GM21717 (cell line): ENCODE results near the gene DAZAP1.
"Not testable (repeated sequence)": the region's sequence is repeated elsewhere in the genome, so short reads cannot be mapped to it uniquely, and the experiment has no call there.

ENCODE experiments used
- ATAC-seq: cut with Tn5 transposase; IDR thresholded peaks from one replicate; pipeline ENCODE4 v1.9.1; 2021; ENCODE audit warnings: mild to moderate bottlenecking, moderate library complexity; ENCODE audit not compliant: unreplicated experiment

Gene DAZAP1

GRCh38 chr19:1470305-1471009 lies 63.1 kb downstream of the DAZAP1 start:
- ATAC-seq, result no peak

- ATAC-seq, result no peak
Observed at GRCh38 chr19:1471010-1471514, 63.7 kb downstream of the DAZAP1 start.

GRCh38 chr19:1471515-1472160 lies 64.3 kb downstream of the DAZAP1 start:
- no peak for ATAC-seq

- no peak for ATAC-seq
Observed at GRCh38 chr19:1472231-1473084, 65.1 kb downstream of the DAZAP1 start.

- no peak for ATAC-seq
Observed at GRCh38 chr19:1473085-1473851, 65.9 kb downstream of the DAZAP1 start.

- no peak for ATAC-seq
Observed at GRCh38 chr19:1474011-1474764, 66.8 kb downstream of the DAZAP1 start.

GRCh38 chr19:1474765-1475351 lies 67.5 kb downstream of the DAZAP1 start:
- ATAC-seq, result no peak

- ATAC-seq, result no peak
Observed at GRCh38 chr19:1475751-1476437, 68.5 kb downstream of the DAZAP1 start.

GRCh38 chr19:1477056-1477455 lies 69.7 kb downstream of the DAZAP1 start:
- ATAC-seq, result not testable (repeated sequence)

GRCh38 chr19:1478934-1479707 lies 71.7 kb downstream of the DAZAP1 start, which contains the start of gene C19orf25:
C19orf25 (minus strand) TSS chr19:1479215; CDS start chr19:1478903, 312 bp downstream.
- peak; percentile 74 for ATAC-seq

- ATAC-seq, result no peak
Observed at GRCh38 chr19:1481224-1481892, 74.0 kb downstream of the DAZAP1 start.

GRCh38 chr19:1481893-1482360 lies 74.5 kb downstream of the DAZAP1 start:
- no peak for ATAC-seq

- no peak for ATAC-seq
Observed at GRCh38 chr19:1482361-1483130, 75.2 kb downstream of the DAZAP1 start.

- no peak for ATAC-seq
Observed at GRCh38 chr19:1483131-1483978, 76.0 kb downstream of the DAZAP1 start.

GRCh38 chr19:1483979-1484428 lies 76.6 kb downstream of the DAZAP1 start:
- no peak for ATAC-seq
